ENCODE data around the gene PACC1.

- TF ChIP-seq POLR2A (IDR thresholded peaks at IDR 0.05) (no peak), CTCF (IDR thresholded peaks at IDR 0.05) (peak in 1 of 7 experiments; percentile 14)
These were observed 588 bp upstream of the PACC1 start for GRCh38 chr1:212415107-212415841.

Data from body of pancreas (tissue), 4 donors.